C4-2B (cell line): Measurements from ENCODE around the gene TMEM117.

ENCODE experiments used
- CTCF ChIP-seq: fragments of 450-650 bp; conservative IDR thresholded peaks from 2 replicates; pipeline ENCODE4 v1.5.1; 2017; ENCODE audit warnings: mild to moderate bottlenecking
- ZFX ChIP-seq: fragments of 450-650 bp; IDR thresholded peaks from 2 replicates; pipeline ENCODE4 v1.6.1; 2017

- no peak for TF ChIP-seq CTCF
- no peak for TF ChIP-seq ZFX
These were observed 387.9 kb downstream of the TMEM117 start for GRCh38 chr12:44223736-44224135.
